HepG2 (cell line): ENCODE measurements around the gene ITGAE. TPM values are rescaled to one million over a fixed set of nuclear protein-coding genes. Genes with fewer than 3 reads are reported as not detected.

Experiments
- ATAC-seq: fragments of 200-7000 bp; cut with Tn5 transposase; 3 replicates; pipeline ENCODE4 v1.9.1; 2020; ENCODE audit warnings: mild to moderate bottlenecking, moderate library complexity
- BruUV-seq: library from RNA; stranded (reverse); fragments of 400-500 nt; replicated peaks from 2 replicates; lab custom pipeline; 2021; lab: Mats Ljungman, UMichigan
- CTCF ChIA-PET: fragments of 300-600 bp; formaldehyde crosslinking; extraction: SDS; loops from one replicate; lab custom pipeline; 2021; ENCODE audit warnings: low total read pairs, inconsistent platforms, low intra/inter-chr PET ratio; lab: Yijun Ruan, JAX
- POLR2A ChIA-PET: fragments of 350-600 bp; sonication (Branson Sonifier 250); formaldehyde crosslinking; loops from one replicate; lab custom pipeline; 2020; ENCODE audit warnings: antibody characterized with exemption, inconsistent platforms; lab: Yijun Ruan, JAX
- DNase-seq: peaks from one replicate; pipeline ENCODE4 v3.0.0-alpha.2; 2015; ENCODE audit warnings: low spot score
- FAIRE-seq: peaks from 3 replicates; lab custom pipeline; 2011; peaks lifted over from hg19 to GRCh38; lab: Jason Lieb, UNC
- H2AFZ ChIP-seq: one replicate; pipeline ENCODE4 v1.6.1; 2011; ENCODE audit warnings: low read length, inconsistent platforms
- H3K27ac ChIP-seq: fragments of 300-600 bp; 3 replicates; pipeline ENCODE4 v1.8.0; 2011; ENCODE audit warnings: mixed run types, mild to moderate bottlenecking, mixed read lengths, low read length, inconsistent platforms; ENCODE audit not compliant: insufficient read depth; ENCODE audit errors: extremely low read length
- H3K27me3 ChIP-seq, 2 experiments: fragments of 200-600 bp in 1 of 2; 2 replicates in 1 of 2; 3 replicates in 1 of 2; pipeline versions ENCODE4 v1.6.0 to v1.8.0; 2011; ENCODE audit warnings: low read length in 2 of 2, mild to moderate bottlenecking in 2 of 2, moderate library complexity in 2 of 2, inconsistent platforms in 1 of 2; ENCODE audit not compliant: insufficient read depth in 2 of 2, control insufficient read depth in 1 of 2
- H3K36me3 ChIP-seq, 2 experiments: fragments of 200-600 bp in 1 of 2; replicated peaks in 1 of 2; 2 replicates in 1 of 2; 3 replicates in 1 of 2; pipeline versions ENCODE4 v1.5.1 to v1.8.0; 2011; ENCODE audit warnings: low read length in 2 of 2, inconsistent platforms in 1 of 2; ENCODE audit not compliant: insufficient read depth in 2 of 2, control insufficient read depth in 1 of 2
- H3K4me1 ChIP-seq: 2 replicates; pipeline ENCODE4 v1.5.1; 2012; ENCODE audit warnings: low read length, inconsistent platforms; ENCODE audit not compliant: insufficient read depth
- H3K4me2 ChIP-seq: 2 replicates; pipeline ENCODE4 v1.6.0; 2011; ENCODE audit warnings: low read depth, low read length, inconsistent platforms
- H3K4me3 ChIP-seq, 3 experiments: fragments of 200-600 bp in 1 of 3; sonication (generic), shearing (Covaris generic) in 1 of 3; replicated peaks in 1 of 3; 2 replicates each; pipeline ENCODE4 v1.5.1; 2011 to 2016; ENCODE audit warnings: low read length in 3 of 3, inconsistent platforms in 2 of 3, low read depth in 2 of 3, mild to moderate bottlenecking in 2 of 3, control low read depth in 1 of 3, mixed read lengths in 1 of 3; ENCODE audit not compliant: insufficient read depth in 1 of 3
- H3K79me2 ChIP-seq: one replicate; pipeline ENCODE4 v1.6.1; 2011; ENCODE audit warnings: low read length, inconsistent platforms; ENCODE audit not compliant: insufficient read depth
- H3K9ac ChIP-seq: 2 replicates; pipeline ENCODE4 v1.6.0; 2011; ENCODE audit warnings: mild to moderate bottlenecking, low read depth, low read length, inconsistent platforms; ENCODE audit not compliant: insufficient read depth
- H3K9me3 ChIP-seq: 2 replicates; pipeline ENCODE4 v1.5.1; 2012; ENCODE audit warnings: mild to moderate bottlenecking, low read length
- H4K20me1 ChIP-seq: 2 replicates; pipeline ENCODE4 v1.6.0; 2011; ENCODE audit warnings: inconsistent platforms, mild to moderate bottlenecking, low read length, moderate library complexity; ENCODE audit not compliant: insufficient read depth
- ARID5B ChIP-seq: IDR thresholded peaks from 2 replicates; pipeline ENCODE4 v1.4.0; 2020; ENCODE audit warnings: mild to moderate bottlenecking, missing genetic modification reagents
- FIP1L1 ChIP-seq: fragments of 200-400 bp; formaldehyde crosslinking; IDR thresholded peaks from 2 replicates; pipeline ENCODE4 v1.6.1; 2018; ENCODE audit warnings: low read depth, mild to moderate bottlenecking, low read length, moderate library complexity, borderline replicate concordance; ENCODE audit not compliant: insufficient read depth
- GPN1 ChIP-seq: sonication (generic); formaldehyde crosslinking; IDR thresholded peaks from 2 replicates; pipeline ENCODE4 v1.5.1; 2020; ENCODE audit warnings: missing genetic modification reagents, borderline replicate concordance
- HINFP ChIP-seq: sonication (generic); formaldehyde crosslinking; IDR thresholded peaks from 2 replicates; pipeline ENCODE4 v1.4.0; 2020; ENCODE audit warnings: low read depth, mild to moderate bottlenecking, missing genetic modification reagents
- MAZ ChIP-seq, 2 experiments: sonication (generic) in 1 of 2; formaldehyde crosslinking in 1 of 2; IDR thresholded peaks; 2 replicates each; pipeline versions ENCODE4 v1.5.0 to v1.6.1; 2012 to 2020; ENCODE audit warnings: low read depth in 2 of 2, mild to moderate bottlenecking in 2 of 2, borderline replicate concordance in 1 of 2, improper control_type of control experiment in 1 of 2, low read length in 1 of 2, missing genetic modification reagents in 1 of 2, moderate library complexity in 1 of 2
- NFE2L2 ChIP-seq: fragments of 150-350 bp; IDR thresholded peaks from 2 replicates; pipeline ENCODE4 v1.6.1; 2014; ENCODE audit warnings: low read length
- WGBS: methylation state at CpG from one replicate; pipeline ENCODE4 v1.1.6; 2017; ENCODE audit warnings: low lambda C conversion rate; 5-methylcytosine and 5-hydroxymethylcytosine counted together
- in situ Hi-C: cut with HindIII; loops from 2 replicates; pipeline ENCODE4 v1.10.0; 2017; ENCODE audit warnings: low pct_unique_long_range_greater_than_20kb; ENCODE audit not compliant: extremely low pct_ligation_motif_present
- intact Hi-C: fragments of 100-400 bp; cut with micrococcal nuclease; formaldehyde crosslinking; loops from one replicate; pipeline ENCODE4 v1.10.0; 2022; ENCODE audit not compliant: unreplicated experiment
- polyA plus RNA-seq, 8 experiments: library from polyadenylated mRNA; depleted of rRNA in 3 of 8; stranded (reverse) in 7 of 8; unstranded in 1 of 8; fragments of >200 nt; fragmentation: Illumina TruSeq in 4 of 8; extraction: Trizol in 4 of 8; gene quantifications; 2 replicates each; pipeline versions ENCODE4 v1.2.1 to v1.2.3, GENCODE V29; 2011 to 2016; ENCODE audit warnings: low read depth in 4 of 8, missing spikeins in 1 of 8, mixed read lengths in 1 of 8; ENCODE audit not compliant: insufficient read depth in 1 of 8
- total RNA-seq, 5 experiments: library from RNA; depleted of rRNA; stranded (reverse); fragments of >200 nt; fragmentation: Illumina TruSeq; extraction: Trizol; gene quantifications; 2 replicates each; pipeline ENCODE4 v1.2.3, GENCODE V29; 2016; ENCODE audit warnings: low read depth in 1 of 5

ITGAE gene
- total and polyA plus RNA-seq, 2 of the 13 experiments (the other 11 are each of a cell fraction or from before 2014, with no cell fraction given), result 42.3 to 49.0 TPM

GRCh38 chr17:3704931-3705717 lies 95.9 kb downstream of the ITGAE start:
- DNase-seq (no peak), ATAC-seq (no peak), FAIRE-seq (no peak)
- no peaks in the 10 kb centered on the region for H3K9me3 ChIP-seq
- in situ Hi-C loops (no loop called here), intact Hi-C loops (no loop called here)
- H3K9ac ChIP-seq, result no peak overlapping the region
- BruUV-seq, result no TSS peak
- no peaks in the 10 kb centered on the region for H3K4me1 ChIP-seq
- CTCF ChIA-PET, result no interaction called here
- H3K4me2 ChIP-seq, result no peak overlapping the region
- no peaks in the 10 kb centered on the region for H4K20me1 ChIP-seq
- no peaks in the 10 kb centered on the region for H3K79me2 ChIP-seq
- H3K4me3 ChIP-seq, result no peak overlapping the region
- H3K27me3 ChIP-seq, result peaks cover 0 to 3% of the 10 kb centered on the region in 2 experiments; a peak in 1 of 5 replicates
- no peak overlapping the region for H3K27ac ChIP-seq
- WGBS, result 59% methylated on average over 20 of the region's 20 CpGs
- no peak overlapping the region for H2AFZ ChIP-seq
- POLR2A ChIA-PET, result no interaction called here
- TF ChIP-seq NFE2L2, result no peak
- TF ChIP-seq HINFP (CRISPR knock-in tag), result no peak
- TF ChIP-seq MAZ (IDR thresholded peaks at IDR 0.05; ENCODE audit: borderline replicate concordance, low read depth, low read length), result no peak
- TF ChIP-seq MAZ (CRISPR knock-in tag; IDR thresholded peaks at IDR 0.05; ENCODE audit: low read depth), result no peak
- TF ChIP-seq FIP1L1, result no peak
- TF ChIP-seq GPN1 (CRISPR knock-in tag), result no peak
- TF ChIP-seq ARID5B (CRISPR knock-in tag), result no peak
- TF ChIP-seq, all 625 proteins: peak for 0
- H3K36me3 ChIP-seq, result no peaks in the 10 kb centered on the region
